Measurements from ENCODE around the gene CFHR5.
"Not testable (repeated sequence)": the region's sequence is repeated elsewhere in the genome, so short reads cannot be mapped to it uniquely, and the experiment has no call there.

The CFHR5 gene

DNA sequence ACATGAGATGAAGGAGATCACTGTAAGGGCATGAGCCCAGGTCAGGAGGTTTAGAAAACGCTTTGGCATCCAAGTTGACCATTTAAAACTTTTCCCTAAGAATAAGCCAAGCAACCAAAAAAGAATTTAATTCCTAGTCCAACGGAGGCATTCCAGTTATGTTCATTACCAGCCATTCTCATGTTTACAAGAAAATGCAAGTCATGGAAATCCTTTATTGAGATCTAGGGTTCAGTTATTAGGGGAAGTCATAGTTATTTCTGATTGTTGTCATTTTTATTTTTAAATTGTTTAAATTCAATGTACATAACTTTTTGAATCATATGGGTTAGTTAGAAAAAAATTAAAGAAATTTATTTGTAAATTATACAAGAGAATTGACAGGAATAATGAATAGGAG is 24.5 kb downstream of the CFHR5 start:
- no peaks in the 10 kb centered on the region for H3K27me3 Mint-ChIP-seq
- H3K9me3 Mint-ChIP-seq: no peaks in the 10 kb centered on the region
- H3K27ac Mint-ChIP-seq: no peak overlapping the region
- no peaks in the 10 kb centered on the region for H3K36me3 Mint-ChIP-seq
- H3K4me1 Mint-ChIP-seq: no peaks in the 10 kb centered on the region
- H3K4me3 Mint-ChIP-seq: no peak overlapping the region

DNA sequence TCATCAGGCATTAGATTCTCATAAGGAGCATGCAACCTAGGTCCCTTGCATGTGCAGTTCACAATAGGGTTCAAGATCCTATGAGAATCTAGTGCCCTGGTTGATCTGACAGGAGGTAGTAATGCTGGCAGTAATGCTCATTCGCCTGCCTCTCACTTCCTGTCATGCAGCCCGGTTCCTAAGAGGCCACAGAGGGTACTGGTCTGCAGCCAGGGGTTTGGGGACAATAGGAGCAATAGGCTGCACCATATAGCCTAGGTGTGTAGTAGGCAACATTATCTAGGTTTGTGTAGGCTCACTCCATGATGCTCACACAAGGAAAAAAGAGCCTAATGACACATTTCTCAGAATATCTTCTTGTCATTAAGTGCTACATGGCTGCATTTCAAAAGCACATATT is 25.8 kb downstream of the CFHR5 start:
- no peaks in the 10 kb centered on the region for H3K36me3 Mint-ChIP-seq
- H3K27me3 Mint-ChIP-seq: no peaks in the 10 kb centered on the region
- H3K4me3 Mint-ChIP-seq: no peak overlapping the region
- H3K4me1 Mint-ChIP-seq: no peaks in the 10 kb centered on the region
- no peaks in the 10 kb centered on the region for H3K9me3 Mint-ChIP-seq
- H3K27ac Mint-ChIP-seq: no peak overlapping the region

DNA sequence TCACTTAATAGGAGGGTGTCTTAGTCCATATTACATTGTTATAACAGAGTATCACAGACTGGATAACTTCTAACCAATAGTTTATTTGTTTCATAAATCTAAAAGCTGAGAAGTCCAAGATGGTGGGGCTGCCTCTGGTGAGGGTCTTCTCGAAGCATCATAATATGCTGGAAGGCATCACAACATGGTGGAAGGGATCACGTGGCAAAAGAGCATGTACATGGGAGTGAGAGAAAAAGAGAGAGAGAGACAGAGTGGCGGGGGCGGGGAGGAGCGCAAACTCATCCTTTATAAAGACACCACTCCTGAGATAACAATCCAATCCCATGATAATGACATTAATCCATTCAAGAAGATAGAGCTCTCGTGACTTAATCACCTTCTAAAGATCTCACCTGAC is 31.5 kb downstream of the CFHR5 start:
- H3K27me3 Mint-ChIP-seq: no peaks in the 10 kb centered on the region
- peaks cover 7% of the 10 kb centered on the region for H3K9me3 Mint-ChIP-seq
- H3K36me3 Mint-ChIP-seq: no peaks in the 10 kb centered on the region
- H3K4me3 Mint-ChIP-seq: no peak overlapping the region
- H3K4me1 Mint-ChIP-seq: no peaks in the 10 kb centered on the region
- no peak overlapping the region for H3K27ac Mint-ChIP-seq

DNA sequence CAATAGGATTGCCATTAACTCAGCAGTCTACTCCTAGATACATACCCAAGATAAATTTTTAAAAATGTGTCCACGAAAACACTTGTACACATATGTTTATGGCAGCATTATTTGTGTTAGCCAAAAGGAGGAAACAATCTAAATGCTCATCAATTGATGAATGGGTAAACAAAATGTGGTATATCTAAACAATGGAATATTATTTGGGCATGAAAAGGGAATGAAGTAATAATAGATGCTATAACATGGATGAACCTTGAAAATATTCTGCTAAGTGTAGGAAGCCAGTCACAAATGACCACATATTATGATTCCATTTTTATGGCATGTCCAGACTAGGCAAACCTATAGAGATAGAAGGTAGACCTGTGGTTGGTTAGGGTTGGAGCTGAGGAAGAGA is 34.3 kb downstream of the CFHR5 start:
- Mint-ChIP-seq H3K27me3 (no peaks in the 10 kb centered on the region), H3K27ac (no peak overlapping the region), H3K4me1 (no peaks in the 10 kb centered on the region), H3K36me3 (no peaks in the 10 kb centered on the region), H3K4me3 (no peak overlapping the region), H3K9me3 (peaks cover 7% of the 10 kb centered on the region)

DNA sequence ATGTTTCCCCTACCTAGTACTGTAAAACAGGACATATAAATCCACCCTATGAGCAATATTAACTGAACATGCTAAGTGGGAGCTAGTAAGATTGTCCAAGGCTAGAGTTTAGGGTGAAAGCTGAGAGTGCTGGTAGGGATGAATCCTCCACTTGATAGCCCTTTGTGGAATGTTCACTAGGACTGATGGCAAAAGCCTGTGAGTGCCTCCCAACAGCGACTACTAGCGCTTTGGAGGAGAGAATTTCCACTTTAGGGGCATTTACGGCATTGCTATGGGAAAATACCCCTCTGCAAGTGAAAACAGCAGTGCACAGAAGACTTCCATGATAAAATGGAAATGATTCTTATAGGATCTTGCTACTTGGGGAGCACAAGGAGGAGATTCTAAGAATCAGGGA is 35.9 kb downstream of the CFHR5 start:
- H3K9me3 Mint-ChIP-seq: peaks cover 7% of the 10 kb centered on the region
- no peaks in the 10 kb centered on the region for H3K36me3 Mint-ChIP-seq
- H3K27ac Mint-ChIP-seq: no peak overlapping the region
- no peak overlapping the region for H3K4me3 Mint-ChIP-seq
- no peaks in the 10 kb centered on the region for H3K4me1 Mint-ChIP-seq
- H3K27me3 Mint-ChIP-seq: no peaks in the 10 kb centered on the region

DNA sequence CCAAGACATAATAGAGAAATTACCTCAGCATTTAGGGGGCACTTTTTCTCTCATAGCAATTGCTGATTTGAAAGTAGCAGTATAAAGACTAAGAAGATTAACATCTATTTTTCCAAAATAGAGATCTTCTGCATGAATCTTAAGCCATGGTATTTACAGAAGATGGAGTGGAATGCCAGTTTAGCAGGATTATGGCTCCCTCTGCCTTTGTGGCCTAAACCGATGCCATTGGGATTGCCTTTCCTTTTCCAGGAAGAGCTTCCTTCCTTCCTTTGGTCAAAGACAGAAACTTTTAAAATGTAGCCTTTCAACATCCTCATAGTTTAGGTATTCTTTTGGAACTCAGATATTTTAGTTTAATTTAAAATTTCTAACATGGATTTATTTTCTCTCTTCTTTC is 39.4 kb downstream of the CFHR5 start:
- no peak overlapping the region for H3K27ac Mint-ChIP-seq
- peaks cover 2% of the 10 kb centered on the region for H3K9me3 Mint-ChIP-seq
- no peaks in the 10 kb centered on the region for H3K27me3 Mint-ChIP-seq
- H3K4me3 Mint-ChIP-seq: no peak overlapping the region
- no peaks in the 10 kb centered on the region for H3K36me3 Mint-ChIP-seq
- no peaks in the 10 kb centered on the region for H3K4me1 Mint-ChIP-seq

DNA sequence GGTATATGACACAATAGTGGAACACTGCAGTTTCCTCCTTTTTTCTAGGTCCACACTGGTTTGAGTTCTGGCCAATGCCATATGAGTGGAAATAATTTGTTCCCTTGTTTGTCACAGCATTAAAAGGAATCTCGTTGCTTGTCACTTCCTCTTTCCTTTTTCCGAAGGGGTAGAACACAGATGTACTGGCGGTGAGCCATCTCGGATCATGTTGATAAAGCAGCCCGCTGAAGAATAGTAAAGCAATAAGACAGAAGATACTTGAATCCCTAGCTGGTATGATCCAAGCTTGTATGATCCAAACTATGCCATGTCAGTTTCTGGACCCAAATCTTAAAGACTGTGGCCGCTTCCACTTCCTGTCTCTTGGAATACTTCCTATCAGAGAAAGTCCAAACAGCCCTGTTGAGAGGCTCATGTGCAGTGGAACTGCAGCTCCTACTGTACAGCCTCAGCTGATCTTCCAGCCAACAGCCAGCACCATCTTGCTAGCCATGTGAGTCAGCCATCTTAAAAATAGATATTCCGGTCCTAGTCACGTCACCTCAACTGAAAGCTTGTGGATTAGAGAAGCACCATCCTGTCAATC is 40.3 kb downstream of the CFHR5 start:
- no peaks in the 10 kb centered on the region for H3K9me3 Mint-ChIP-seq
- H3K27ac Mint-ChIP-seq: no peak overlapping the region
- H3K4me1 Mint-ChIP-seq: no peaks in the 10 kb centered on the region
- no peaks in the 10 kb centered on the region for H3K27me3 Mint-ChIP-seq
- no peaks in the 10 kb centered on the region for H3K36me3 Mint-ChIP-seq
- H3K4me3 Mint-ChIP-seq: no peak overlapping the region

DNA sequence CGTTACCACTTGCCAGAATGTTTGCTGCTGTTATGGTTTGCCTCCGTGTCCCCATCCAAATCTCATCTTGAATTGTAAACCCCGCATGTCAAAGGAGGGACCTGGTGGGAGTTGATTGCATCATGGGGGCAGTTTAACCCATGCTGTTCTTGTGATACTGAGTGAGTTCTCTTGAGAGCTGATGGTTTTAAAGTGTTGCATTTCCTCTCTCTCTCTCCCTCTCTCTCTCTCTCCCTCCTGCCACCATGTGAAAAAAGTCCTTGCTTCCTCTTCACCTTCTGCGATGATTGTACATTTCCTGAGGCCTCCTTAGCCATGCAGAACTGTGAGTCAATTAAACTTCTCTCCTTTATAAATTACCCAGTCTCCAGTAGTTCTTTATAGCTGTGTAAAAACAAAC is 44.4 kb downstream of the CFHR5 start:
- Mint-ChIP-seq H3K36me3 (no peaks in the 10 kb centered on the region), H3K4me3 (no peak overlapping the region), H3K27me3 (no peaks in the 10 kb centered on the region), H3K9me3 (no peaks in the 10 kb centered on the region), H3K4me1 (no peaks in the 10 kb centered on the region), H3K27ac (no peak overlapping the region)

DNA sequence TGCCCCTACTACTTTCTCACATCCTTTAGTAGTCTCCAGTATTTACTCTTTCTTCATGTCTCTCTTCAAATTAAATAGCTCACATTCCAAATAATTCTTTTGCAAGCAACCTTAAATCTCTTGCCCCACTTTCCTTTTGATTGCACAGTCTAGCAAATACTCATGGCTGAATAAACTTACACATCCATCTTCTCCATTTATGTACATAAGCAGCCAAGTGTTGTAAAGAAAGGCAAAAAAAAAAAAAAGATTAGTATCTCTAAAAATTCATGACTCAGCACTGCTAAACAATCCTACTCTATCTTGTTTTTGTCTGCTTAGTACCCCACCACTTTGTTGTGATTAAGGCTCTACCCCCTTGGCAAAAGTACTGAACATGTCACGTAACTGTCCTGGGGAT is 47.1 kb downstream of the CFHR5 start:
- no peak overlapping the region for H3K27ac Mint-ChIP-seq
- no peaks in the 10 kb centered on the region for H3K27me3 Mint-ChIP-seq
- no peaks in the 10 kb centered on the region for H3K36me3 Mint-ChIP-seq
- H3K9me3 Mint-ChIP-seq: no peaks in the 10 kb centered on the region
- H3K4me3 Mint-ChIP-seq: no peak overlapping the region
- no peaks in the 10 kb centered on the region for H3K4me1 Mint-ChIP-seq

DNA sequence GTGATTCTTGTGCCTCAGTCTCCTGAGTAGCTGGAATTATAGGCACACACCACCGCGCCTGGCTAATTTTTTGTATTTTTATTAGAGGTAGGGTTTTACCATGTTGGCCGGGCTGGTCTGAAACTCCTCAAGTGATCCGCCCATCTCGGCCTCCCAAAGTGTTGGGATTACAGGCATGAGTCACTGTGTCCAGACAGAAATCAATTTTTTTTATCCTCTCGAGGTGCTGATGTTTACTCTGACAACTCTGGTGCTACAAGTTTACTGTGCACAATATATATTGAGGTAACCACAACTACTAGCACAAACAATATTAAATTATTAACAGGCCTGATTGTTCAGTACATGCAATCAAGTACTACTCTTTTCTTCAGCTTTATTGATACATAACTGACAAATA is 50.0 kb downstream of the CFHR5 start:
- H3K4me1 Mint-ChIP-seq: no peaks in the 10 kb centered on the region
- no peak overlapping the region for H3K4me3 Mint-ChIP-seq
- H3K27ac Mint-ChIP-seq: no peak overlapping the region
- H3K27me3 Mint-ChIP-seq: no peaks in the 10 kb centered on the region
- H3K9me3 Mint-ChIP-seq: no peaks in the 10 kb centered on the region
- H3K36me3 Mint-ChIP-seq: no peaks in the 10 kb centered on the region

DNA sequence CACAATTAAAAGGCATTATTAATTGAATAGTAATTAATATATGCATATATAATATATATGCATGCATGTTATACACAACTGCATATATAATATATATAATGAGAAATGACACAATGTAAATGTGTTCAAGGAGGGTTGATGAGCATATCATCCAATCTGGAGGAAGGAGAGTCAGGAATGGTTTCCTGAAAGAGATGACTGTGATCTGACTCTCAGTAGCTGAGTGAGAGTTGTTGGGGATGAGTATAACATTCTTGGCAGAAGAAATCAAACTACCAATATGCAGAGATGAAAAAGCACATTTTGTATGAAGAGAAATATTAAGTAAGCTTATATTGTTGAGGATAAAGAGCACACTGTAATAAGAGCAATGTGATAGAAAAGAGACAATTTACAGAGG is 52.4 kb downstream of the CFHR5 start:
- Mint-ChIP-seq H3K9me3 (no peaks in the 10 kb centered on the region), H3K4me1 (no peaks in the 10 kb centered on the region), H3K36me3 (no peaks in the 10 kb centered on the region), H3K27me3 (no peaks in the 10 kb centered on the region), H3K4me3 (no peak overlapping the region), H3K27ac (no peak overlapping the region)

DNA sequence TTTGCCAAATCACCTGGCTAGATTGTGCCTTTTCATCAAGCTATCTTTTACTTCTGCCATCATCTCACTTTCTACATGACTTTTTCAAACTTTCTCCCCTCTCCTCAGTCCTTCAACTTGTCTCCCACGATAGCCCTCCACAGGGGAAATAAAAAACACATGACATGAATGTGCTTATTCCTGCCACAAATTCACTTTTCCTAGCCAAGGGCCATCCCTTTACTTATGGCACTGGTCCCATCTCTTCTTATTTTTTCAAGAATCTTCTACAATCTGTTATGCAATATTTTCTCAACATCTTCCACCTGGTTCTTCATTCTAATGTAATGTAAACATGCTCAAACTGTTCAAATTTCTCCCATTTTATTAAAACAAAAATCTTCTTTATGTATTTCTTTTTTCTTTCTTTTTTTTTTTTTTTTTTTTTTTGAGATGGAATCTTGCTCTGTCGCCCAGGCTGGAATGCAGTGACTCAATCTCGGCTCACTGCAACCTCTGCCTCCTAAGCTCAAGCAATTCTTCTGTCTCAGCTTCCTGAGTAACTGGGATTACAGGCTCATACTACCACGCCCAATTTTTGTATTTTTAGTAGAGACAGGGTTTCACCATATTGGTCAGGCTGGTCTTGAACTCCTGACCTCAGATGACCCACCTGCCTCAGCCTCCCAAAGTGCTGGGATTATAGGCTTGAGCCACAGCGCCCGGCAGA is 57.4 kb downstream of the CFHR5 start:
- H3K4me1 Mint-ChIP-seq, H3K27ac Mint-ChIP-seq, H3K4me3 Mint-ChIP-seq, H3K36me3 Mint-ChIP-seq, H3K9me3 Mint-ChIP-seq, H3K27me3 Mint-ChIP-seq: not testable (repeated sequence)

DNA sequence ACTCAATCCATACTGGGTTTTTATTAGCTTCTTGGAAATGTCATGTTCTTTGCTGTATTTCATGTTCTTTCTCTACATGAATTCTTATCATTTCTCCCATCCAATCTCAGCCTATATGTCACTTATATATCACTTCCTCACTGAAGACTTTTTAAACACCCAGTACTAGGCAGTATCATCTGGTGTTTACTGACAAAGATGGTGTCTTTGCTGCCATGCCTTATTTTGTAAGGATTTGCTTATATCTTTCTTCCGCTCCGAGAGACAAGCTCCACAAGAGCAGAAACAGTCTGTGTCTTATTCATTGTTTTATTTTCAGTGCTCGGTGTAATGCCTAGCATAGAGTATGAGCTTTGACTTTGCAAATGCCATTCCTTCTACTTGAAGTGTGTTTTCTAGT is 59.5 kb downstream of the CFHR5 start:
- no peak overlapping the region for H3K4me3 Mint-ChIP-seq
- H3K4me1 Mint-ChIP-seq: no peaks in the 10 kb centered on the region
- H3K27ac Mint-ChIP-seq: no peak overlapping the region
- H3K27me3 Mint-ChIP-seq: peaks cover 5% of the 10 kb centered on the region
- no peaks in the 10 kb centered on the region for H3K36me3 Mint-ChIP-seq
- H3K9me3 Mint-ChIP-seq: no peaks in the 10 kb centered on the region

DNA sequence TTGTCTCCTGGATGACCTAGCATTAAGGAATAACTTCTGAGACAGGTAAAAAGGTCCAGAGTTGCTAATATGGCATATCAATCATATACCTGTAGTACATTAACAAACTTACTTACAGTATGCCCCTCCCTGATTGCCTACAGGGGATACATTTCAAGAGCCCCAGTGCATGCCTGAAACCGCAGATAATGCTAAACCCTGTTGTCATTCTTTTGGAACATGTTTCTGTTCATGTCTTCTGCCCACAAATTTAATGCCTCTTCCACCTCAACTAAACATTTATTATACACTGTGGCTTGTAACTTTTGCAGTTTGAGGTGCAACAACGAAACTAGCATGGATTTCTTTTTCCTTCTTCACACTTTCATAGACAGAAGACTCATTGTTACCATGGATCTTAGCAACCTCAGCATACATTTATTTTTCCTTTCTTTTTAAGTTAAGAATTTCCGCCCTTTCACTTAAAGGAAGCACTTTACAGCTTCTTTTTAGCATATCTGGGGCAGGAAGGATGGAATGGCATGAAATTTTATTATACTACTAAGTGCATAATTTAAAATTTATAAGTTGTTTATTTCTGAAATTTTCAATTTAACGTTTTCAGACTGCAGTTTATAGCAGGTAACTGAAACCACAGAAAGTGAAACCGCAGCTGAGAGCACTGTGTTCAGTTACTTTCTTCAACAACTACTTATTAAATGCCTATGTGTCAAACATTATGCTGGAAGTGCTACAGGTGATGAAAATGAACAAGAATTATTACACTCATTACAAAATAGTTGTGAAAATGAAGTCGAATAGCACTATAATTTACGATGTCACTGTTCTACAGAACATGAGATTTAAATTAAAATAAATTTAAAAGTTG is 64.4 kb downstream of the CFHR5 start:
- Mint-ChIP-seq H3K27ac (no peak overlapping the region), H3K36me3 (no peaks in the 10 kb centered on the region), H3K4me1 (no peaks in the 10 kb centered on the region), H3K27me3 (peaks cover 13% of the 10 kb centered on the region), H3K9me3 (no peaks in the 10 kb centered on the region), H3K4me3 (no peak overlapping the region)

DNA sequence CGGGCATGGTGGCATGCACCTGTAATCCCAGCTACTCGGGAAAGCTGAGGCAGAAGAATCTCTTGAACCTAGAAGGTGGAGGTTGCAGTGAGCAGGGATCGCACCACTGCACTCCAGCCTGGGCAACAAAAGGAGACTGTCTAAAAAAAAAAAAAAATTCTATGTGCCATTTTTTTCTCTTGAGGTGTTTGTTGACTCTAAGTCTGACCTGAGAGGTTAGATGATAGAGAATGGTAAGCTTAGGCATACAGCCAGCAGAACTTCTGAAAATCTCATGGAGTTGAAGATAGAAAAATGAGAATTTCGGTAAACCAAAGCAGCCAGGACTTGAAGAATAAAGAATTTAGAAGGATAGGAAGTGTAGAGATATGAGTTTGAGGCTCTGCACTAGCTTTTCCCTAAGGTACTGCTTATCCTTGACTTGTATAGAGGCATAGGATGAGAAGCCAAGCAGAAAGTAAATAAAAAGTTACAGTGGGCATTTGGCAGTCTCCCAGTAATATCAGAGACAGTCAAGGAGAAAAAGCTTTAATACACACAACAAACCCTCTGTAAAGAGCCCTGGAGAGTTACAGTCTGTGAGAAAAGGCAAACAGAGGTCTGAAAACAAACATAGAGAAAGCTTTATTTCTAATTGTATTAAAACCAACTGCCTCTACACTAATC is 65.5 kb downstream of the CFHR5 start:
- no peak overlapping the region for H3K27ac Mint-ChIP-seq
- H3K4me1 Mint-ChIP-seq: no peaks in the 10 kb centered on the region
- H3K36me3 Mint-ChIP-seq: no peaks in the 10 kb centered on the region
- H3K9me3 Mint-ChIP-seq: no peaks in the 10 kb centered on the region
- no peak overlapping the region for H3K4me3 Mint-ChIP-seq
- peaks cover 13% of the 10 kb centered on the region for H3K27me3 Mint-ChIP-seq

DNA sequence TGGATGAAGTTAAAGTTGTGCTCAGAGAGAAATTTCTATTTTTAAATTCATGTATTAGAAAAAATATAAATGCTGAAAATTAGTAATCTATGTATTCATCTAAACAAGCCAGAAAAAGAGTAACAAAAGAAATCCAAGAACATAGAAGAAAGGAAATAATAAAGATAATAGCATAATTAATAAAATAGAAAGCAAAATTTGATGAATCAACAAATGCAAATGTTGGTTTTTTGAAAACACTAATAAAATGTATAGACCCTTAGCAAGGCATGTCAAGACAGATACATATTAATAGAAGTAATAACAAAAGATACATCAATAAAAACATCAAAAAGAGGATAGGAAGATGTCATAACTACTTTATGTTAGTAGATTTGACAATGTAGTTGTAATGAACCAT is 71.7 kb downstream of the CFHR5 start:
- H3K4me1 Mint-ChIP-seq: no peaks in the 10 kb centered on the region
- no peaks in the 10 kb centered on the region for H3K36me3 Mint-ChIP-seq
- no peak overlapping the region for H3K27ac Mint-ChIP-seq
- H3K4me3 Mint-ChIP-seq: no peak overlapping the region
- peaks cover 7% of the 10 kb centered on the region for H3K9me3 Mint-ChIP-seq
- H3K27me3 Mint-ChIP-seq: peaks cover 8% of the 10 kb centered on the region

Data from activated naive CD4-positive, alpha-beta T cell treated with anti-CD3 and anti-CD28 coated beads, Interleukin-2, amount 50 U/mL, for 24 hours (primary cell).